MCF 10A (cell line): Measurements from ENCODE around the gene CLIP4. TPM values are rescaled to one million over a fixed set of nuclear protein-coding genes. Genes with fewer than 3 reads are reported as not detected.

ENCODE experiments used
- BruUV-seq: library from RNA; stranded (reverse); fragments of 400-500 nt; replicated peaks from 2 replicates; lab custom pipeline; 2021; lab: Mats Ljungman, UMichigan
- CTCF ChIA-PET: fragments of 300-600 bp; sonication (Branson Sonifier 250); formaldehyde crosslinking; extraction: SDS; loops from one replicate; lab custom pipeline; 2021; ENCODE audit warnings: antibody characterized with exemption, inconsistent platforms; lab: Yijun Ruan, JAX
- POLR2A ChIA-PET: fragments of 300-600, 350-650 bp; sonication (Branson Sonifier 250); formaldehyde crosslinking; extraction: SDS; loops from one replicate; lab custom pipeline; 2020; ENCODE audit warnings: antibody characterized with exemption, inconsistent platforms; lab: Yijun Ruan, JAX
- DNase-seq: peaks from one replicate; pipeline ENCODE4 v3.0.0-alpha.2; 2018; ENCODE audit not compliant: unreplicated experiment
- H3K27ac Mint-ChIP-seq: one replicate; pipeline ENCODE4 v1.8.0; 2022; ENCODE audit warnings: mild to moderate bottlenecking, low read depth, mixed read lengths; ENCODE audit not compliant: unreplicated experiment
- H3K27me3 Mint-ChIP-seq: one replicate; pipeline ENCODE4 v1.8.0; 2022; ENCODE audit warnings: mixed read lengths; ENCODE audit not compliant: insufficient read depth, unreplicated experiment
- H3K36me3 Mint-ChIP-seq: one replicate; pipeline ENCODE4 v1.8.0; 2022; ENCODE audit warnings: mild to moderate bottlenecking, moderate library complexity, mixed read lengths; ENCODE audit not compliant: insufficient read depth, unreplicated experiment
- H3K4me1 Mint-ChIP-seq: one replicate; pipeline ENCODE4 v1.8.0; 2022; ENCODE audit warnings: mixed read lengths; ENCODE audit not compliant: insufficient read depth, unreplicated experiment
- H3K4me3 Mint-ChIP-seq: one replicate; pipeline ENCODE4 v1.8.0; 2022; ENCODE audit warnings: mild to moderate bottlenecking, moderate library complexity, mixed read lengths; ENCODE audit not compliant: unreplicated experiment
- H3K9me3 Mint-ChIP-seq: one replicate; pipeline ENCODE4 v1.8.0; 2022; ENCODE audit warnings: mixed read lengths; ENCODE audit not compliant: unreplicated experiment
- intact Hi-C: fragments of 100-400 bp; cut with micrococcal nuclease; formaldehyde crosslinking; loops from 2 replicates; pipeline ENCODE4 v1.14.1; 2022
- total RNA-seq: library from RNA; stranded (reverse); gene quantifications from 2 replicates; pipeline ENCODE4 v1.2.3, GENCODE V29; 2022
- TF ChIP-seq, protein P1 (sequence below): fragments of 200-600 bp; IDR thresholded peaks from one replicate; pipeline ENCODE4 v1.8.0; 2022; ENCODE audit warnings: antibody characterized with exemption, mild to moderate bottlenecking; ENCODE audit not compliant: unreplicated experiment

Gene CLIP4
- total RNA-seq, 1 experiment from 2014 or later: 77.8 TPM

GRCh38 chr2:29166242-29167039 lies 51.2 kb downstream of the CLIP4 start:
- Mint-ChIP-seq H3K4me3 (no peak overlapping the region), H3K36me3 (peaks cover 89% of the 10 kb centered on the region), H3K4me1 (peaks cover 17% of the 10 kb centered on the region), H3K27me3 (no peaks in the 10 kb centered on the region), H3K9me3 (no peaks in the 10 kb centered on the region), H3K27ac (peak overlapping the region; percentile 23)
- TF ChIP-seq, protein P1, sequence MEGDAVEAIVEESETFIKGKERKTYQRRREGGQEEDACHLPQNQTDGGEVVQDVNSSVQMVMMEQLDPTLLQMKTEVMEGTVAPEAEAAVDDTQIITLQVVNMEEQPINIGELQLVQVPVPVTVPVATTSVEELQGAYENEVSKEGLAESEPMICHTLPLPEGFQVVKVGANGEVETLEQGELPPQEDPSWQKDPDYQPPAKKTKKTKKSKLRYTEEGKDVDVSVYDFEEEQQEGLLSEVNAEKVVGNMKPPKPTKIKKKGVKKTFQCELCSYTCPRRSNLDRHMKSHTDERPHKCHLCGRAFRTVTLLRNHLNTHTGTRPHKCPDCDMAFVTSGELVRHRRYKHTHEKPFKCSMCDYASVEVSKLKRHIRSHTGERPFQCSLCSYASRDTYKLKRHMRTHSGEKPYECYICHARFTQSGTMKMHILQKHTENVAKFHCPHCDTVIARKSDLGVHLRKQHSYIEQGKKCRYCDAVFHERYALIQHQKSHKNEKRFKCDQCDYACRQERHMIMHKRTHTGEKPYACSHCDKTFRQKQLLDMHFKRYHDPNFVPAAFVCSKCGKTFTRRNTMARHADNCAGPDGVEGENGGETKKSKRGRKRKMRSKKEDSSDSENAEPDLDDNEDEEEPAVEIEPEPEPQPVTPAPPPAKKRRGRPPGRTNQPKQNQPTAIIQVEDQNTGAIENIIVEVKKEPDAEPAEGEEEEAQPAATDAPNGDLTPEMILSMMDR: no peak
- intact Hi-C loops: no loop called here
- BruUV-seq: no TSS peak
- ChIA-PET POLR2A (interaction anchor here (0.6 to 2.7 kb wide), 9 partner anchors 11 to 216 kb away, joined by 3 to 11 read pairs (median 4); no protein-coding TSS in a partner anchor), CTCF (interaction anchor here (0.7 to 1.4 kb wide), 3 partner anchors 9 to 187 kb away, joined by 3 read pairs; no protein-coding TSS in a partner anchor)
- DNase-seq: peak; percentile 32

DNA sequence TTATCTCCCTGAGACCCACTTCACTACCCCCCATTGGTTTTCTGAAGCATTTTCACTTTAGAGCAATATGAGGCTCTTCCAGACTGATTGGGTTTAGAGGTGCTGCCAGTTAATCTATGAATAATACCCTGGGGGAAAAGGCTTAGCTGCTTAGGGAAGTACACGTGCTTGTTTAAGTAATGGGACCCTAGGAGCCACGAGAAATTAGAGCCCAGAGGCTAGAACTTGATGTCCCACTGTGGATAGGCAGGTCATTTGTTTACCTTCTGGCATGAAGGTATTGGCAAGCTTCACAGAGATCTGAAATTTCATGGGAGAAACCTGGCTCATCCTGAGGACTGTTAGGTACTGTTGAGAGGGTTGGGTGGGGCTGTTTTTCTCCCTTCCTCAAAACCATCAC lies 59.7 kb downstream of the CLIP4 start:
- TF ChIP-seq, protein P1: no peak
- no peak overlapping the region for H3K27ac Mint-ChIP-seq
- H3K9me3 Mint-ChIP-seq: no peaks in the 10 kb centered on the region
- H3K4me3 Mint-ChIP-seq: no peak overlapping the region
- intact Hi-C loops: no loop called here
- H3K4me1 Mint-ChIP-seq: no peaks in the 10 kb centered on the region
- TSS peak; percentile 7 for BruUV-seq
- peaks cover 84% of the 10 kb centered on the region for H3K36me3 Mint-ChIP-seq
- H3K27me3 Mint-ChIP-seq: no peaks in the 10 kb centered on the region
- ChIA-PET POLR2A (interaction anchor here (0.7 kb wide), 1 partner anchor 114 kb away, joined by 4 read pairs; no protein-coding TSS in a partner anchor), CTCF (interaction anchor here (0.7 to 1.1 kb wide), 4 partner anchors 9 to 216 kb away, joined by 3 to 4 read pairs (median 3); no protein-coding TSS in a partner anchor)
- no peak for DNase-seq

DNA sequence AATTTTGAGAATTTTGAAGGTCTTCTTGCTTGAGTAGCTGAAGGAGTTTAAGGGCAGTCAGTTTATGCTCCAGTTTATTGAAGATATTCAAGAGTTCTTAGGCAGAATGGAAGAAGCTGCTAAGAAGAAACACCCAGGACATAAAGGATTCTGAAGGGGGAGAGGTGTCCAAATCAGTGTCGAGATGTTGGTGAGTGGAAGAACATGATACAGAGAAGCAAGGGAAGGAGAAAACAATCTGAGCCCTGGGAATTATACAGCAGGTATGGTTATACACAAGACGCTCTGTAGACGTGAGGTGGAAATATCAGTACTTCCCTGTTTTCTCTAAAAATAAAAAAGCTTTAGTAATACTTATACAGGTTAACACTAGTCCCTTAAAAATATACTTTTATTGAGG lies 60.1 kb downstream of the CLIP4 start:
- no peaks in the 10 kb centered on the region for H3K27me3 Mint-ChIP-seq
- DNase-seq: no peak
- no TSS peak for BruUV-seq
- H3K4me3 Mint-ChIP-seq: no peak overlapping the region
- H3K4me1 Mint-ChIP-seq: no peaks in the 10 kb centered on the region
- no peaks in the 10 kb centered on the region for H3K9me3 Mint-ChIP-seq
- H3K27ac Mint-ChIP-seq: no peak overlapping the region
- peaks cover 83% of the 10 kb centered on the region for H3K36me3 Mint-ChIP-seq
- POLR2A ChIA-PET: interaction anchor here (0.7 kb wide), 1 partner anchor 114 kb away, joined by 4 read pairs; no protein-coding TSS in a partner anchor
- TF ChIP-seq, protein P1: no peak
- intact Hi-C loops: no loop called here
- CTCF ChIA-PET: interaction anchor here (0.7 to 1.1 kb wide), 4 partner anchors 10 to 216 kb away, joined by 3 to 4 read pairs (median 3); no protein-coding TSS in a partner anchor

- Mint-ChIP-seq H3K36me3 (peaks cover 70% of the 10 kb centered on the region), H3K4me3 (no peak overlapping the region), H3K27me3 (no peaks in the 10 kb centered on the region), H3K9me3 (peaks cover under 1% of the 10 kb centered on the region), H3K27ac (no peak overlapping the region), H3K4me1 (no peaks in the 10 kb centered on the region)
- DNase-seq: no peak
- CTCF ChIA-PET: interaction anchor here (0.6 to 1.2 kb wide), 3 partner anchors 9 to 420 kb away, joined by 3 to 5 read pairs (median 3); no protein-coding TSS in a partner anchor
- POLR2A ChIA-PET: interaction anchor here (0.8 to 2.2 kb wide), 3 partner anchors 9 to 17 kb away, joined by 5 to 6 read pairs (median 5); no protein-coding TSS in a partner anchor
- BruUV-seq: TSS peak; percentile 11
- TF ChIP-seq, protein P1: no peak
- intact Hi-C loops: no loop called here
These were observed 67.1 kb downstream of the CLIP4 start for GRCh38 chr2:29182334-29182733.
